GM12865 (cell line): ENCODE measurements around the gene ZNF785.

ENCODE experiments used
- DNase-seq: peaks from one replicate; pipeline ENCODE4 v3.0.0; 2010; ENCODE audit warnings: low read depth
- H3K4me3 ChIP-seq: 2 replicates; pipeline ENCODE4 v1.5.1; 2011; ENCODE audit warnings: mild to moderate bottlenecking, low read depth, low read length, control low read depth
- CTCF ChIP-seq: IDR thresholded peaks from 2 replicates; pipeline ENCODE4 v1.5.1; 2011; ENCODE audit warnings: low read length, control low read depth, low read depth, inconsistent platforms; ENCODE audit not compliant: insufficient read depth; ENCODE audit errors: missing control alignments

Gene ZNF785

GRCh38 chr16:30569746-30570635, 15.5 kb downstream of the ZNF785 start:
- no peak overlapping the region for H3K4me3 ChIP-seq
- no peak for TF ChIP-seq CTCF
- DNase-seq, result no peak

DNA sequence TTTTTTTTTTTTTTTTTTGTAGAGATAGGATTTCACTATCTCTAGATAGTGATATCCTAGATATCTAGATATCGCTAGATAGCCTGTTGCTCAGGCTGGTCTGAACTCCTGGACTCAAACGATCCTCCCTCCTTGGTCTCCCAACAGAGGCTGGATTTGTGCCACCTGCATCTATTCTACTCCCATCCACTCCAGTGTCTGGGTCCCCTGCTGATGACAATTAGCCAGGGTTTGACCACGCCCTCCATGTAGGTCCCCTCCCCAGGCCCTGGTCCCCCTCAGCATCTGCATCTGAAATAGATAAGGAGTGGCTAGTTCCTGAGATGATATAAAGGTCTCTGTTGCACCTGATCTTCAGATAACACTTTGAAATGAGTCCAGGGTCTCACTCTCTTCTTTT, 16.2 kb downstream of the ZNF785 start:
- no peak for DNase-seq
- no peak overlapping the region for H3K4me3 ChIP-seq

DNA sequence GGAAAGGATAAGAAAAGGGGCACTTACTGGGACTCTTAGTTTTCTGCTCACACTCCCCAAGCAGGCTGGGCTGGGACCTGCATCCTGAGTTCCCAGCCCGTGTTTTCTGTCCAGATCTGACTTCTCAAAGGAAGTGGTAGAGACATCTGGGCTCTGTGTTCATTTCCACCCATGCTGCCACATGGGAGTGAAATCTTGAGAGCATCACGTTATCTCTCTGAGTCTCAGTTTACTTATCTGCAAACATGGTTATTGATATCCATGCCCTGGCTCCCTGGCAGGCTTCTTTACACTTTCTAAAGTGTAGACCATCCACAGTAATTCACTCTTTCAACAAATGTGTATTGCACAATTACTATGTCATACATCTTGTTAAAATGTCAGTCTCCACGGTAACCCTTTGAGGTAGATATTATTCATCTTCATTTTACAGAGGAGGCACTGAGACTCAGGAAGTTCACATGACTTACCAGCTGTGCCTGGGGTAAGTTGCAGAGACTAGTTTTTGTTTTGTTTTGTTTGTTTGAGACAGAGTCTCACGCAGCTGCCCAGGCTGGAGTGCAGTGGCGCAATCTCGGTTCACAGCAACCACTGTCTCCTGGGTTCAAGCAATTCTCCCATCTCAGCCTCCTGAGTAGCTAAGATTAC, 17.4 kb downstream of the ZNF785 start:
- TF ChIP-seq CTCF, result no peak
- peak; percentile 88 for DNase-seq

More for the DNA sequence above, 16.2 kb downstream of the ZNF785 start:
- TF ChIP-seq CTCF, result no peak

DNA sequence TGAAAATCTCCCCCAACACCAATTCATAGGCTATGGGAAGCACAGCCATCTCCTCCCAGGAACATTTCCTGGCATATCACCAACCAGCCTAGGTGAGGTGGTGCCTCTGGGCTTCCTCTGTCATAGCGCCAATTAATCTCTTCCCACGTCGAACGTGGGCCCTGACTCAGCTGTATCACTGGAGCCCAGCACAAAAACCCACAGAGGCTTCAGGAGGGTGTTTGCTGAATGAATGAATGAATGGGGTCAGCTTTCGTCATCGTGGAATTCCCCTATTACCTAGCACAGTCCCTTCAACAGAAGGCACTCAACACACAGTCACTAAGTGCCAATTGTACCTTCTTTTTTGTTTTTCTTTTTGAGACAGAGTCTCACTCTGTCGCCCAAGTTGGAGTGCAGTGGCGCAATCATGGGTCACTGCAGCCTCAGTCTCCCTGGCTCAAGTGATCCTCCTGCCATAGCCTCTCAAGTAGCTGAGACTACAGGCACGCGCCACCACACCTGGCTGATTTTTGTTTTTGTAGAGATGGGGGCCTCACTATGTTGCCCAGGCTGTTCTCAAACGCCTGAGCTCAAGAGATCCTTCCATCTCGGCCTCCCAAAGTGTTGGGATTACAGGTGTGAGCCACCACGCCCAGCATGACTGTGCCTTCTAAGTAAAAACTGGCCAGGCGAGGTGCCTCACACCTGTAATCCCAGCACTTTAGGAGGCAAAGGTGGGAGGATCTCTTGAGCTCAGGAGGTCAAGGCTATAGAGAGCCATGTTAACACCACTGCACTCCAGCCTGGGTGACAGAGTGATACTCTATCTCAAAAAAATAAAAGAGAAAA, 18.1 kb downstream of the ZNF785 start:
- no peak overlapping the region for H3K4me3 ChIP-seq
- no peak for TF ChIP-seq CTCF
- DNase-seq, result peak; percentile 69

More for the DNA sequence above, 17.4 kb downstream of the ZNF785 start:
- H3K4me3 ChIP-seq, result no peak overlapping the region; the same call in 1 of the 2 replicates

- TF ChIP-seq CTCF, result no peak
- no peak for DNase-seq
- H3K4me3 ChIP-seq, result no peak overlapping the region
These were observed 19.0 kb downstream of the ZNF785 start for GRCh38 chr16:30566531-30566930.

DNA sequence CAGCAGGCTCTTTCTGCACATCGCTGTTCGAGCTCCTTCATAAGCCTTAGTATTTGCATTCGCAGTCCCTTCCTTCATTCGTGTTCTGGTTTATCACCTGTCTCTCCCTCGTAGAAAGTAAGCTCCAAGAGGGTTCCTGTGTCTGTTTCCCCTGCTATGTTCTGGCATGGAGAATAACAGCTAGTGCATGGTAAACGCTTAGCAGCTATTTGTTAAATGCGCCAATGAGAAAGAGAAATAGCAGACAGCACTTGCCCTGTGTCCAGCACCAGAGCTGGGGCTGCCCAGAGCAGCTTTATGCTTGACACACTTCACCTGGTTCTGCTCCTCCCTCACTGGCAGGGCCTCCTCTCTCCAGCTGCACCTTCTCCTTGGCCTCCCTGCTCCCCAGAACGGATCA, 19.5 kb downstream of the ZNF785 start:
- no peak for TF ChIP-seq CTCF
- no peak overlapping the region for H3K4me3 ChIP-seq
- DNase-seq, result no peak
